HepG2 (cell line): Measurements from ENCODE around the gene ZIC2. TPM values are rescaled to one million over a fixed set of nuclear protein-coding genes. Genes with fewer than 3 reads are reported as not detected.

ENCODE experiments used
- AGO1 ChIP-seq: fragments of 200-400 bp; formaldehyde crosslinking; IDR thresholded peaks from 2 replicates; pipeline ENCODE4 v1.6.1; 2017; ENCODE audit warnings: mild to moderate bottlenecking, low read depth, low read length, moderate library complexity; ENCODE audit not compliant: poor library complexity, severe bottlenecking
- FOXC1 ChIP-seq: sonication (generic); formaldehyde crosslinking; IDR thresholded peaks from 2 replicates; pipeline ENCODE4 v1.8.0; 2022; ENCODE audit warnings: mild to moderate bottlenecking, missing genetic modification reagents, borderline replicate concordance
- GATA4 ChIP-seq: sonication (generic); IDR thresholded peaks from 2 replicates; pipeline ENCODE4 v1.6.1; 2016; ENCODE audit warnings: antibody characterized with exemption, low read depth, borderline replicate concordance
- GPN1 ChIP-seq: sonication (generic); formaldehyde crosslinking; IDR thresholded peaks from 2 replicates; pipeline ENCODE4 v1.5.1; 2020; ENCODE audit warnings: missing genetic modification reagents, borderline replicate concordance
- HOXA9 ChIP-seq: sonication (generic); formaldehyde crosslinking; IDR thresholded peaks from 2 replicates; pipeline ENCODE4 v1.8.1; 2022; ENCODE audit warnings: missing genetic modification reagents, mild to moderate bottlenecking, moderate library complexity, borderline replicate concordance
- NAIF1 ChIP-seq: sonication (generic); formaldehyde crosslinking; IDR thresholded peaks from 2 replicates; pipeline ENCODE4 v1.5.0; 2020; ENCODE audit warnings: mild to moderate bottlenecking, missing genetic modification reagents, borderline replicate concordance
- NBN ChIP-seq: fragments of 450-650 bp; conservative IDR thresholded peaks from 2 replicates; pipeline ENCODE4 v1.6.1; 2017
- NR2C2 ChIP-seq: sonication (generic); formaldehyde crosslinking; IDR thresholded peaks from 2 replicates; pipeline ENCODE4 v1.4.0; 2020; ENCODE audit warnings: missing genetic modification reagents, mild to moderate bottlenecking, moderate library complexity, borderline replicate concordance
- REPIN1 ChIP-seq: sonication (generic); formaldehyde crosslinking; IDR thresholded peaks from 2 replicates; pipeline ENCODE4 v1.8.0; 2022; ENCODE audit warnings: missing genetic modification reagents, low read depth, mild to moderate bottlenecking, borderline replicate concordance
- REXO4 ChIP-seq: sonication (generic); formaldehyde crosslinking; IDR thresholded peaks from 2 replicates; pipeline ENCODE4 v1.8.0; 2022; ENCODE audit warnings: missing genetic modification reagents, mild to moderate bottlenecking, borderline replicate concordance
- RXRB ChIP-seq: IDR thresholded peaks from 2 replicates; pipeline ENCODE4 v1.6.1; 2016; ENCODE audit warnings: borderline replicate concordance, missing genetic modification reagents, missing compliant biosample characterization
- SMAD1 ChIP-seq: sonication (generic); formaldehyde crosslinking; IDR thresholded peaks from 2 replicates; pipeline ENCODE4 v1.4.0; 2020; ENCODE audit warnings: missing genetic modification reagents, low read depth, mild to moderate bottlenecking, borderline replicate concordance
- SNAI1 ChIP-seq: sonication (generic); formaldehyde crosslinking; IDR thresholded peaks from 2 replicates; pipeline ENCODE4 v1.5.0; 2020; ENCODE audit warnings: mild to moderate bottlenecking, missing genetic modification reagents, borderline replicate concordance
- TFDP2 ChIP-seq: sonication (generic); formaldehyde crosslinking; IDR thresholded peaks from 2 replicates; pipeline ENCODE4 v1.4.0; 2020; ENCODE audit warnings: missing genetic modification reagents
- XRCC5 ChIP-seq: fragments of 200-400 bp; formaldehyde crosslinking; optimal IDR thresholded peaks from 2 replicates; pipeline ENCODE3; 2017; ENCODE audit warnings: mild to moderate bottlenecking, low read length
- ZBTB26 ChIP-seq: IDR thresholded peaks from 2 replicates; pipeline ENCODE4 v1.6.1; 2016; ENCODE audit warnings: missing compliant biosample characterization, missing genetic modification reagents, borderline replicate concordance
- ZFP1 ChIP-seq: IDR thresholded peaks from 2 replicates; pipeline ENCODE4 v1.6.1; 2016
- ZFP36L2 ChIP-seq: sonication (generic); formaldehyde crosslinking; IDR thresholded peaks from 2 replicates; pipeline ENCODE4 v1.4.0; 2020; ENCODE audit warnings: missing genetic modification reagents
- ZNF124 ChIP-seq: sonication (generic); formaldehyde crosslinking; IDR thresholded peaks from 2 replicates; pipeline ENCODE4 v1.4.0; 2020; ENCODE audit warnings: missing genetic modification reagents
- ZNF383 ChIP-seq: sonication (generic); formaldehyde crosslinking; IDR thresholded peaks from 2 replicates; pipeline ENCODE4 v1.4.0; 2020; ENCODE audit warnings: missing genetic modification reagents, mild to moderate bottlenecking, borderline replicate concordance
- ZNF451 ChIP-seq: sonication (generic); formaldehyde crosslinking; IDR thresholded peaks from 2 replicates; pipeline ENCODE4 v1.5.0; 2020; ENCODE audit warnings: mild to moderate bottlenecking, missing genetic modification reagents
- ZNF547 ChIP-seq: sonication (generic); formaldehyde crosslinking; IDR thresholded peaks from 2 replicates; pipeline ENCODE4 v1.5.1; 2020; ENCODE audit warnings: mild to moderate bottlenecking, missing genetic modification reagents
- ZNF556 ChIP-seq: sonication (generic); formaldehyde crosslinking; IDR thresholded peaks from 2 replicates; pipeline ENCODE4 v1.4.0; 2020; ENCODE audit warnings: mild to moderate bottlenecking, missing genetic modification reagents, borderline replicate concordance
- polyA plus RNA-seq, 8 experiments: library from polyadenylated mRNA; depleted of rRNA in 3 of 8; stranded (reverse) in 7 of 8; unstranded in 1 of 8; fragments of >200 nt; fragmentation: Illumina TruSeq in 4 of 8; extraction: Trizol in 4 of 8; gene quantifications; 2 replicates each; pipeline versions ENCODE4 v1.2.1 to v1.2.3, GENCODE V29; 2011 to 2016; ENCODE audit warnings: low read depth in 4 of 8, missing spikeins in 1 of 8, mixed read lengths in 1 of 8; ENCODE audit not compliant: insufficient read depth in 1 of 8
- total RNA-seq, 5 experiments: library from RNA; depleted of rRNA; stranded (reverse); fragments of >200 nt; fragmentation: Illumina TruSeq; extraction: Trizol; gene quantifications; 2 replicates each; pipeline ENCODE4 v1.2.3, GENCODE V29; 2016; ENCODE audit warnings: low read depth in 1 of 5
- TF ChIP-seq, protein P1 (sequence below): sonication (generic); formaldehyde crosslinking; IDR thresholded peaks from 2 replicates; pipeline ENCODE4 v1.5.0; 2020; ENCODE audit warnings: mild to moderate bottlenecking, missing genetic modification reagents

Gene ZIC2
- total and polyA plus RNA-seq, 2 of the 13 experiments (the other 11 are each of a cell fraction or from before 2014, with no cell fraction given) = 0.13 TPM; not detected in 1

DNA sequence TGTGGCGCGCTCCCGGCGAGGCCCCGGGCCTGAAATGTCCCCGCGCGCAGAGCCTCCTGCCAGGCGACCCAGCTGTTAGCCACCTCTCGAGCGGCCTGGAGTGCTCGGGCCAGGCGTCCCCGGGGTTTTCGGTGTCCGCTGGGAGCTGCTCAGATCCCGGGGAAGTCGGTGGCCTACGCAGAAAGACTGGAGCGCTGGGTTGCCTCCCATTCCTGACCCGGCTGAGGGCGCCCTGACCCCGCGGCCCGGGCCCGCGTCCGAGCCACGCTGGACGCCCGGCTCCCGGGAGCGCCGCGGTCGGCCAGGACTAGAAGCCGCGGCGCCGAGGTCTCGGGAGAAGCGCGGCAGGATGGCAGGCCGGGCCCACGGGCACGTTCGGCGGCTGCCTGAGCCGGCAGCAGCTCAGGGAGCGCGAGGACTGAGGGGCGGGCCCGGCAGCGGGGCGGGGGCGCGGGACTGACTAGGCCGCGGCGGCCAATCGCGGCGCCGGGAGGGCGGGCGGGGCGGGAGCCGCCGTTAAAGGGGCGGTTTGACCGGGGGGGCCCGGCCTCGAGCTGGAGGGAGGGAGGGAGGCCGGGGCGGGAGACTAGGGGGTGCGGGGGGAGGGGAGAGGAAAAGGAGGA lies 1.3 kb upstream of the ZIC2 start (continued):
- TF ChIP-seq SNAI1 (CRISPR knock-in tag) (no peak), NR2C2 (CRISPR knock-in tag) (no peak), REXO4 (CRISPR knock-in tag) (no peak), NBN (no peak), ZNF556 (no peak), GPN1 (CRISPR knock-in tag) (no peak), ZFP1 (CRISPR knock-in tag) (no peak), HOXA9 (CRISPR knock-in tag) (no peak), ZNF124 (no peak), TFDP2 (CRISPR knock-in tag) (peak; percentile 40; the same call in 1 of the 2 replicates), NAIF1 (CRISPR knock-in tag) (no peak), ZBTB26 (CRISPR knock-in tag) (no peak), ZNF383 (no peak), ZNF547 (no peak), REPIN1 (CRISPR knock-in tag) (no peak), ZNF451 (CRISPR knock-in tag) (peak; percentile 60; the same call in 1 of the 2 replicates), RXRB (CRISPR knock-in tag) (no peak), ZFP36L2 (CRISPR knock-in tag) (no peak), XRCC5 (no peak), FOXC1 (CRISPR knock-in tag) (0 out of 2 replicates have a peak, but pooled peaks have one; percentile 26), SMAD1 (CRISPR knock-in tag) (no peak), GATA4 (no peak), AGO1 (no peak)
- TF ChIP-seq, protein P1, sequence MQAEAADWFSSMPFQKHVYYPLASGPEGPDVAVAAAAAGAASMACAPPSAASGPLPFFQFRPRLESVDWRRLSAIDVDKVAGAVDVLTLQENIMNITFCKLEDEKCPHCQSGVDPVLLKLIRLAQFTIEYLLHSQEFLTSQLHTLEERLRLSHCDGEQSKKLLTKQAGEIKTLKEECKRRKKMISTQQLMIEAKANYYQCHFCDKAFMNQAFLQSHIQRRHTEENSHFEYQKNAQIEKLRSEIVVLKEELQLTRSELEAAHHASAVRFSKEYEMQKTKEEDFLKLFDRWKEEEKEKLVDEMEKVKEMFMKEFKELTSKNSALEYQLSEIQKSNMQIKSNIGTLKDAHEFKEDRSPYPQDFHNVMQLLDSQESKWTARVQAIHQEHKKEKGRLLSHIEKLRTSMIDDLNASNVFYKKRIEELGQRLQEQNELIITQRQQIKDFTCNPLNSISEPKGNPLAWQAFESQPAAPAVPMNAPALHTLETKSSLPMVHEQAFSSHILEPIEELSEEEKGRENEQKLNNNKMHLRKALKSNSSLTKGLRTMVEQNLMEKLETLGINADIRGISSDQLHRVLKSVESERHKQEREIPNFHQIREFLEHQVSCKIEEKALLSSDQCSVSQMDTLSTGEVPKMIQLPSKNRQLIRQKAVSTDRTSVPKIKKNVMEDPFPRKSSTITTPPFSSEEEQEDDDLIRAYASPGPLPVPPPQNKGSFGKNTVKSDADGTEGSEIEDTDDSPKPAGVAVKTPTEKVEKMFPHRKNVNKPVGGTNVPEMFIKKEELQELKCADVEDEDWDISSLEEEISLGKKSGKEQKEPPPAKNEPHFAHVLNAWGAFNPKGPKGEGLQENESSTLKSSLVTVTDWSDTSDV = no peak
